Mucosa of rectum (tissue), 2 donors: Measurements from ENCODE around the gene PDE2A.

Experiments
- H3K27ac ChIP-seq, 2 donors: one replicate each; pipeline ENCODE4 v1.7.0; 2013; ENCODE audit warnings: inconsistent platforms in 2 of 2, low read depth in 2 of 2, low read length in 2 of 2
- H3K27me3 ChIP-seq, 2 donors: one replicate each; pipeline ENCODE4 v1.7.0; 2013; ENCODE audit warnings: low read length in 2 of 2; ENCODE audit not compliant: control insufficient read depth in 2 of 2, insufficient read depth in 2 of 2
- H3K36me3 ChIP-seq, 2 donors: one replicate each; pipeline ENCODE4 v1.7.0; 2013; ENCODE audit warnings: low read length in 2 of 2; ENCODE audit not compliant: control insufficient read depth in 2 of 2, insufficient read depth in 2 of 2
- H3K4me1 ChIP-seq, 2 donors: one replicate each; pipeline ENCODE4 v1.7.0; 2013; ENCODE audit warnings: low read length in 2 of 2, mild to moderate bottlenecking in 1 of 2; ENCODE audit not compliant: control insufficient read depth in 2 of 2, insufficient read depth in 2 of 2
- H3K4me3 ChIP-seq, 2 donors: one replicate each; pipeline ENCODE4 v1.7.0; 2013; ENCODE audit warnings: low read length in 2 of 2
- H3K9ac ChIP-seq, 2 donors: one replicate each; pipeline ENCODE4 v1.7.0; 2013; ENCODE audit warnings: low read length in 2 of 2, low read depth in 1 of 2, mild to moderate bottlenecking in 1 of 2
- H3K9me3 ChIP-seq, 2 donors: one replicate each; pipeline ENCODE4 v1.7.0; 2013; ENCODE audit warnings: low read length in 2 of 2; ENCODE audit not compliant: control insufficient read depth in 2 of 2
- donor health status: healthy.
- donor health status: Normal muscosa, but diverticular disease.

Gene PDE2A

GRCh38 chr11:72580642-72580950 is 93.6 kb downstream of the PDE2A start:
- H3K9ac ChIP-seq, result no peak overlapping the region
- no peaks in the 10 kb centered on the region for H3K36me3 ChIP-seq
- no peaks in the 10 kb centered on the region for H3K9me3 ChIP-seq
- peaks cover 5 to 6% of the 10 kb centered on the region in 2 donors for H3K4me1 ChIP-seq
- H3K27me3 ChIP-seq, result peaks cover 9 to 13% of the 10 kb centered on the region in 2 donors
- no peak overlapping the region for H3K4me3 ChIP-seq
- no peak overlapping the region for H3K27ac ChIP-seq

GRCh38 chr11:72579816-72580641 is 94.2 kb downstream of the PDE2A start:
- H3K9ac ChIP-seq, result no peak overlapping the region
- H3K36me3 ChIP-seq, result no peaks in the 10 kb centered on the region
- H3K4me1 ChIP-seq, result peaks cover under 1 to 4% of the 10 kb centered on the region in 2 donors
- H3K27me3 ChIP-seq, result peaks cover 7 to 8% of the 10 kb centered on the region in 2 donors
- no peak overlapping the region for H3K4me3 ChIP-seq
- no peak overlapping the region for H3K27ac ChIP-seq
- no peaks in the 10 kb centered on the region for H3K9me3 ChIP-seq

GRCh38 chr11:72578991-72579815 is 95.0 kb downstream of the PDE2A start:
- Histone ChIP-seq H3K9me3 (no peaks in the 10 kb centered on the region), H3K9ac (no peak overlapping the region), H3K4me3 (no peak overlapping the region), H3K27me3 (peaks cover 3 to 6% of the 10 kb centered on the region in 2 donors), H3K36me3 (no peaks in the 10 kb centered on the region), H3K27ac (no peak overlapping the region), H3K4me1 (no peaks in the 10 kb centered on the region)

GRCh38 chr11:72578566-72578965 is 95.7 kb downstream of the PDE2A start:
- no peaks in the 10 kb centered on the region for H3K36me3 ChIP-seq
- no peaks in the 10 kb centered on the region for H3K4me1 ChIP-seq
- H3K27ac ChIP-seq, result no peak overlapping the region
- peaks cover 0 to 6% of the 10 kb centered on the region in 2 donors for H3K27me3 ChIP-seq
- H3K9ac ChIP-seq, result no peak overlapping the region
- no peaks in the 10 kb centered on the region for H3K9me3 ChIP-seq
- no peak overlapping the region for H3K4me3 ChIP-seq

- Histone ChIP-seq H3K4me3 (no peak overlapping the region), H3K27ac (no peak overlapping the region), H3K9me3 (no peaks in the 10 kb centered on the region), H3K9ac (no peak overlapping the region), H3K27me3 (peaks cover 0 to 3% of the 10 kb centered on the region in 2 donors), H3K36me3 (no peaks in the 10 kb centered on the region), H3K4me1 (no peaks in the 10 kb centered on the region)
Measured at GRCh38 chr11:72578051-72578450, 96.2 kb downstream of the PDE2A start.

- Histone ChIP-seq H3K36me3 (no peaks in the 10 kb centered on the region), H3K9ac (no peak overlapping the region), H3K27ac (no peak overlapping the region), H3K4me1 (no peaks in the 10 kb centered on the region), H3K27me3 (peaks cover 0 to 3% of the 10 kb centered on the region in 2 donors), H3K9me3 (no peaks in the 10 kb centered on the region), H3K4me3 (no peak overlapping the region)
Measured at GRCh38 chr11:72577271-72577721, 96.9 kb downstream of the PDE2A start.

- Histone ChIP-seq H3K27me3 (peaks cover 0 to 3% of the 10 kb centered on the region in 2 donors), H3K27ac (no peak overlapping the region), H3K9me3 (no peaks in the 10 kb centered on the region), H3K9ac (no peak overlapping the region), H3K4me1 (no peaks in the 10 kb centered on the region), H3K36me3 (no peaks in the 10 kb centered on the region), H3K4me3 (no peak overlapping the region)
Measured at GRCh38 chr11:72576661-72577060, 97.6 kb downstream of the PDE2A start.

- no peak overlapping the region for H3K27ac ChIP-seq
- H3K27me3 ChIP-seq, result peaks cover 3 to 4% of the 10 kb centered on the region in 2 donors
- H3K4me3 ChIP-seq, result no peak overlapping the region
- no peaks in the 10 kb centered on the region for H3K4me1 ChIP-seq
- H3K9ac ChIP-seq, result no peak overlapping the region
- no peaks in the 10 kb centered on the region for H3K36me3 ChIP-seq
- H3K9me3 ChIP-seq, result no peaks in the 10 kb centered on the region
Measured at GRCh38 chr11:72576243-72576595, 98.0 kb downstream of the PDE2A start.

- Histone ChIP-seq H3K27ac (no peak overlapping the region), H3K9me3 (no peaks in the 10 kb centered on the region), H3K4me3 (no peak overlapping the region), H3K27me3 (peaks cover 3 to 4% of the 10 kb centered on the region in 2 donors), H3K9ac (no peak overlapping the region), H3K4me1 (no peaks in the 10 kb centered on the region), H3K36me3 (no peaks in the 10 kb centered on the region)
Measured at GRCh38 chr11:72575533-72576242, 98.5 kb downstream of the PDE2A start.
